ACC112 (cell line): Measurements from ENCODE around the gene NEUROG1.

ENCODE experiments used
- H2AFZ ChIP-seq: fragments of 200-600 bp; sonication (generic); one replicate; pipeline ENCODE4 v1.6.0; 2017; ENCODE audit warnings: antibody characterized with exemption, low read length; ENCODE audit not compliant: unreplicated experiment
- H3K27ac ChIP-seq: fragments of 200-600 bp; sonication (generic); 2 replicates; pipeline ENCODE4 v1.5.1; 2014; ENCODE audit warnings: low read depth, mild to moderate bottlenecking, antibody characterized with exemption, low read length, moderate library complexity
- H3K27me3 ChIP-seq: fragments of 200-600 bp; sonication (generic); 2 replicates; pipeline ENCODE4 v1.6.1; 2014; ENCODE audit warnings: mild to moderate bottlenecking, antibody characterized with exemption, low read length, moderate library complexity, mixed read lengths; ENCODE audit not compliant: insufficient read depth
- H3K36me3 ChIP-seq: fragments of 200-600 bp; sonication (generic); 2 replicates; pipeline ENCODE4 v1.6.1; 2016; ENCODE audit warnings: mild to moderate bottlenecking, antibody characterized with exemption, low read length, moderate library complexity, mixed read lengths; ENCODE audit not compliant: insufficient read depth
- H3K4me1 ChIP-seq: fragments of 200-600 bp; sonication (generic); one replicate; pipeline ENCODE4 v1.6.1; 2016; ENCODE audit warnings: low read length, mixed read lengths; ENCODE audit not compliant: insufficient read depth, unreplicated experiment, control insufficient read depth
- H3K4me3 ChIP-seq: fragments of 200-600 bp; sonication (generic); 2 replicates; pipeline ENCODE4 v1.5.1; 2014; ENCODE audit warnings: mild to moderate bottlenecking, low read depth, low read length
- H3K79me2 ChIP-seq: fragments of 200-600 bp; sonication (generic); one replicate; pipeline ENCODE4 v1.6.0; 2016; ENCODE audit warnings: low read length; ENCODE audit not compliant: control insufficient read depth, unreplicated experiment, insufficient read depth

NEUROG1 gene

GRCh38 chr5:135571066-135571609, 35.4 kb upstream of the NEUROG1 start:
- H3K79me2 ChIP-seq = no peaks in the 10 kb centered on the region
- H3K4me3 ChIP-seq = no peak overlapping the region
- no peak overlapping the region for H3K27ac ChIP-seq
- H3K27me3 ChIP-seq = no peaks in the 10 kb centered on the region; the same call in 1 of the 2 replicates
- H2AFZ ChIP-seq = no peak overlapping the region
- H3K36me3 ChIP-seq = no peaks in the 10 kb centered on the region
- H3K4me1 ChIP-seq = peaks cover 2% of the 10 kb centered on the region

GRCh38 chr5:135570453-135570764, 34.6 kb upstream of the NEUROG1 start:
- H2AFZ ChIP-seq = no peak overlapping the region
- peaks cover 3% of the 10 kb centered on the region for H3K27me3 ChIP-seq
- no peak overlapping the region for H3K27ac ChIP-seq
- H3K36me3 ChIP-seq = no peaks in the 10 kb centered on the region
- no peak overlapping the region for H3K4me3 ChIP-seq
- no peaks in the 10 kb centered on the region for H3K4me1 ChIP-seq
- H3K79me2 ChIP-seq = no peaks in the 10 kb centered on the region

GRCh38 chr5:135569755-135570452, 34.1 kb upstream of the NEUROG1 start:
- H3K27me3 ChIP-seq = peaks cover 7% of the 10 kb centered on the region
- H3K36me3 ChIP-seq = no peaks in the 10 kb centered on the region
- no peaks in the 10 kb centered on the region for H3K79me2 ChIP-seq
- no peaks in the 10 kb centered on the region for H3K4me1 ChIP-seq
- H2AFZ ChIP-seq = no peak overlapping the region
- H3K4me3 ChIP-seq = no peak overlapping the region
- no peak overlapping the region for H3K27ac ChIP-seq

GRCh38 chr5:135568923-135569360, 33.2 kb upstream of the NEUROG1 start:
- peaks cover 7% of the 10 kb centered on the region for H3K27me3 ChIP-seq
- H3K4me1 ChIP-seq = no peaks in the 10 kb centered on the region
- no peaks in the 10 kb centered on the region for H3K36me3 ChIP-seq
- no peak overlapping the region for H3K4me3 ChIP-seq
- no peak overlapping the region for H2AFZ ChIP-seq
- H3K27ac ChIP-seq = no peak overlapping the region
- no peaks in the 10 kb centered on the region for H3K79me2 ChIP-seq

- Histone ChIP-seq H3K27me3 (peaks cover 7% of the 10 kb centered on the region), H3K27ac (no peak overlapping the region), H3K4me3 (no peak overlapping the region), H2AFZ (no peak overlapping the region), H3K36me3 (no peaks in the 10 kb centered on the region), H3K79me2 (no peaks in the 10 kb centered on the region), H3K4me1 (no peaks in the 10 kb centered on the region)
Measured at GRCh38 chr5:135568246-135568645, 32.5 kb upstream of the NEUROG1 start.

GRCh38 chr5:135567661-135568060, 31.9 kb upstream of the NEUROG1 start:
- no peak overlapping the region for H3K4me3 ChIP-seq
- H3K27ac ChIP-seq = no peak overlapping the region
- peaks cover 7% of the 10 kb centered on the region for H3K27me3 ChIP-seq
- H3K79me2 ChIP-seq = no peaks in the 10 kb centered on the region
- no peaks in the 10 kb centered on the region for H3K36me3 ChIP-seq
- no peaks in the 10 kb centered on the region for H3K4me1 ChIP-seq
- no peak overlapping the region for H2AFZ ChIP-seq

GRCh38 chr5:135566422-135567400, 30.9 kb upstream of the NEUROG1 start:
- Histone ChIP-seq H2AFZ (no peak overlapping the region), H3K4me1 (no peaks in the 10 kb centered on the region), H3K4me3 (no peak overlapping the region), H3K27me3 (peaks cover 7% of the 10 kb centered on the region), H3K27ac (no peak overlapping the region), H3K79me2 (no peaks in the 10 kb centered on the region), H3K36me3 (no peaks in the 10 kb centered on the region)

GRCh38 chr5:135565725-135566421, 30.1 kb upstream of the NEUROG1 start:
- H3K4me1 ChIP-seq = no peaks in the 10 kb centered on the region
- peaks cover 7% of the 10 kb centered on the region for H3K27me3 ChIP-seq
- H3K4me3 ChIP-seq = no peak overlapping the region
- no peak overlapping the region for H2AFZ ChIP-seq
- H3K79me2 ChIP-seq = no peaks in the 10 kb centered on the region
- H3K36me3 ChIP-seq = no peaks in the 10 kb centered on the region
- H3K27ac ChIP-seq = no peak overlapping the region

GRCh38 chr5:135565266-135565665, 29.5 kb upstream of the NEUROG1 start:
- Histone ChIP-seq H3K4me1 (no peaks in the 10 kb centered on the region), H3K79me2 (no peaks in the 10 kb centered on the region), H3K27ac (no peak overlapping the region), H2AFZ (no peak overlapping the region), H3K27me3 (peaks cover 12% of the 10 kb centered on the region; the same call in 1 of the 2 replicates), H3K4me3 (no peak overlapping the region), H3K36me3 (no peaks in the 10 kb centered on the region)

- H3K4me1 ChIP-seq = no peaks in the 10 kb centered on the region
- H3K4me3 ChIP-seq = no peak overlapping the region
- no peak overlapping the region for H2AFZ ChIP-seq
- H3K79me2 ChIP-seq = no peaks in the 10 kb centered on the region
- peaks cover 20% of the 10 kb centered on the region for H3K27me3 ChIP-seq
- H3K27ac ChIP-seq = no peak overlapping the region
- no peaks in the 10 kb centered on the region for H3K36me3 ChIP-seq
Measured at GRCh38 chr5:135564331-135564730, 28.6 kb upstream of the NEUROG1 start.
